DOHH2 (cell line): Measurements from ENCODE around the gene PTTG1.

Source experiments
- H3F3A ChIP-seq: fragments of 200-600 bp; sonication (generic), shearing (Covaris generic); 2 replicates; pipeline ENCODE4 v1.6.0; 2016; ENCODE audit warnings: antibody characterized with exemption, mild to moderate bottlenecking; ENCODE audit not compliant: control insufficient read depth, insufficient read depth
- H3K27ac ChIP-seq: fragments of 200-600 bp; sonication (generic); 2 replicates; pipeline ENCODE4 v1.5.1; 2014; ENCODE audit warnings: low read depth, mild to moderate bottlenecking, low read length, moderate library complexity
- H3K27me3 ChIP-seq: fragments of 200-600 bp; sonication (generic); 2 replicates; pipeline ENCODE4 v1.6.1; 2014; ENCODE audit warnings: mild to moderate bottlenecking, low read length, mixed read lengths; ENCODE audit not compliant: control insufficient read depth
- H3K36me3 ChIP-seq: fragments of 200-600 bp; sonication (generic); 2 replicates; pipeline ENCODE4 v1.6.1; 2014; ENCODE audit warnings: mild to moderate bottlenecking, low read length, moderate library complexity, mixed read lengths; ENCODE audit not compliant: control insufficient read depth
- H3K4me1 ChIP-seq: fragments of 200-600 bp; sonication (generic); 2 replicates; pipeline ENCODE4 v1.6.1; 2014; ENCODE audit warnings: mild to moderate bottlenecking, low read length, mixed read lengths; ENCODE audit not compliant: control insufficient read depth
- H3K4me2 ChIP-seq: fragments of 200-600 bp; sonication (generic); 2 replicates; pipeline ENCODE4 v1.6.0; 2014; ENCODE audit warnings: mild to moderate bottlenecking, low read length, moderate library complexity
- H3K4me3 ChIP-seq: fragments of 200-600 bp; sonication (generic); 2 replicates; pipeline ENCODE4 v1.5.1; 2014; ENCODE audit warnings: mild to moderate bottlenecking, low read length, mixed read lengths
- H3K79me2 ChIP-seq: fragments of 200-600 bp; sonication (generic); 2 replicates; pipeline ENCODE4 v1.6.1; 2014; ENCODE audit warnings: mild to moderate bottlenecking, low read length, mixed read lengths; ENCODE audit not compliant: control insufficient read depth
- H3K9me2 ChIP-seq: fragments of 200-600 bp; sonication (generic); replicated peaks from 2 replicates; pipeline ENCODE4 v1.6.1; 2014; ENCODE audit warnings: mild to moderate bottlenecking, low read length, mixed read lengths; ENCODE audit not compliant: control insufficient read depth
- H3K9me3 ChIP-seq: fragments of 200-600 bp; sonication (generic); 2 replicates; pipeline ENCODE4 v1.6.1; 2014; ENCODE audit warnings: antibody characterized with exemption, low read length, mixed read lengths; ENCODE audit not compliant: control insufficient read depth, insufficient read depth
- H4K20me1 ChIP-seq: fragments of 200-600 bp; sonication (generic); 2 replicates; pipeline ENCODE4 v1.6.0; 2014; ENCODE audit warnings: low read depth, mild to moderate bottlenecking, antibody characterized with exemption, low read length, moderate library complexity; ENCODE audit not compliant: control insufficient read depth, insufficient read depth
- EZH2phosphoT487 ChIP-seq: fragments of 200-600 bp; sonication (generic); IDR thresholded peaks from 2 replicates; pipeline ENCODE4 v1.6.1; 2017; ENCODE audit warnings: borderline replicate concordance, mild to moderate bottlenecking, antibody characterized with exemption, low read length, moderate library complexity, mixed read lengths
- TF ChIP-seq, protein P1 (sequence below): fragments of 200-600 bp; sonication (generic); IDR thresholded peaks from one replicate; pipeline ENCODE4 v1.5.1; 2014; ENCODE audit warnings: antibody characterized with exemption, mild to moderate bottlenecking, low read depth, low read length; ENCODE audit not compliant: poor library complexity, severe bottlenecking

PTTG1 gene

DNA sequence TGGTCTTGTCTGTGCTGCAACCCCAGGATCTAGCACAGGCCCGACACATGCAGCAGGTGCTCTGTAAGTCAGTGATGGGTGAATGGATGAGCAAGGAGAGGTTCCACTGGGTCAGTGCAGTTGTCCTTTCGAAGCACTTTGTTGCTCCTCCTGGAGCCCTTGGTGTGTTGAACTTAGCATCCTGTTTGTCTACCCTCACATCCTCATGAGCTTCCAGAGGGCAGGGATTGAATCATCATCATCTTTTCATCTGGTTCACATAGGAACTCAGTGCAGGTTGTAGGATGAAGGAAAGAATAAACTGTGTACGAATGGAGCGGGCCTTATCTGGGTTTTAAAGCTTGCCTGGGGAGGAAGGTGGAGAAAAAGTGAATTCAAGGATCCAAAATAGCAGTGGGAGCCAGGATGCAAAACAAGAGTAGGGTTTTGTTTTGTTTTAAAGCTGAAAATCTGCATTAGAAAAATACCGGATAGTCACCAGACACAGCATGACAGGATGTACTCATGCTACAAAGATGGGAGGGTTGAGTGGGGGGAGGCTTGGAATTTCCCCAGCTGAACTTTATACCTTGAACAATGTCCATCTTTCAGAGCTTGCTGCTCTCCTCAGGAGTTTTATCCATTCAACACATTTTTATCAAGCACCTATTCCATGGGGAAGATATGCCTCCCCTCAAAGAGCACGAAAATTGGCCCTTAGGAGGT is 55.8 kb downstream of the PTTG1 start:
- H3K79me2 ChIP-seq = peaks cover 98% of the 10 kb centered on the region
- peaks cover 8% of the 10 kb centered on the region for H4K20me1 ChIP-seq

DNA sequence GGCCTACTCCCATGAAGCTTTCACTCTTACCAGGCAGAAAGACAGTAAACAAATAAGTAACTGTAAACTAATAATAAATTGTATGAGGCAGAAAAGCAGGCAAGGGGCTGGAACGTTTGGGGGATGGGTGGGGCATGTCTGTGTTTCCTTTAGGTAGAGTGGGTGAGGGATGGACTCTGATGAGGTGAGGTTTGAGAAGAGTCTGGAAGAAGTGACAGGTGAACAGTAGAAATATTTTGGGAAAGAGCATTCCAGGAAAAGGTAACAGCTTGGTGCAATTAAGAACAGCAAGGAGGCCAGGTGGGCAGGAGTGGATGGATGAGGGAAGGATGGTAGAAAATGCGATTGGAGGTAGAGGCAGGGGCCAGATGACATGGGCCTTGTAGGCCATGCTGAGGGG is 56.5 kb downstream of the PTTG1 start:
- Histone ChIP-seq H3K9me2 (no peaks in the 10 kb centered on the region), H3K4me1 (peaks cover 20% of the 10 kb centered on the region), H3F3A (no peaks in the 10 kb centered on the region), H3K4me2 (no peak overlapping the region), H3K4me3 (no peak overlapping the region), H3K27ac (no peak overlapping the region), H3K79me2 (peaks cover 98% of the 10 kb centered on the region), H3K27me3 (no peaks in the 10 kb centered on the region), H3K9me3 (no peaks in the 10 kb centered on the region), H4K20me1 (peaks cover 8% of the 10 kb centered on the region), H3K36me3 (peaks cover 84% of the 10 kb centered on the region)
- TF ChIP-seq EZH2phosphoT487 = no peak
- TF ChIP-seq, protein P1, sequence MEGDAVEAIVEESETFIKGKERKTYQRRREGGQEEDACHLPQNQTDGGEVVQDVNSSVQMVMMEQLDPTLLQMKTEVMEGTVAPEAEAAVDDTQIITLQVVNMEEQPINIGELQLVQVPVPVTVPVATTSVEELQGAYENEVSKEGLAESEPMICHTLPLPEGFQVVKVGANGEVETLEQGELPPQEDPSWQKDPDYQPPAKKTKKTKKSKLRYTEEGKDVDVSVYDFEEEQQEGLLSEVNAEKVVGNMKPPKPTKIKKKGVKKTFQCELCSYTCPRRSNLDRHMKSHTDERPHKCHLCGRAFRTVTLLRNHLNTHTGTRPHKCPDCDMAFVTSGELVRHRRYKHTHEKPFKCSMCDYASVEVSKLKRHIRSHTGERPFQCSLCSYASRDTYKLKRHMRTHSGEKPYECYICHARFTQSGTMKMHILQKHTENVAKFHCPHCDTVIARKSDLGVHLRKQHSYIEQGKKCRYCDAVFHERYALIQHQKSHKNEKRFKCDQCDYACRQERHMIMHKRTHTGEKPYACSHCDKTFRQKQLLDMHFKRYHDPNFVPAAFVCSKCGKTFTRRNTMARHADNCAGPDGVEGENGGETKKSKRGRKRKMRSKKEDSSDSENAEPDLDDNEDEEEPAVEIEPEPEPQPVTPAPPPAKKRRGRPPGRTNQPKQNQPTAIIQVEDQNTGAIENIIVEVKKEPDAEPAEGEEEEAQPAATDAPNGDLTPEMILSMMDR = no peak

More for the DNA sequence above, 55.8 kb downstream of the PTTG1 start:
- Histone ChIP-seq H3F3A (no peaks in the 10 kb centered on the region), H3K27ac (no peak overlapping the region), H3K36me3 (peaks cover 82% of the 10 kb centered on the region), H3K4me1 (peaks cover 27% of the 10 kb centered on the region), H3K9me3 (no peaks in the 10 kb centered on the region), H3K27me3 (no peaks in the 10 kb centered on the region), H3K9me2 (no peaks in the 10 kb centered on the region), H3K4me2 (no peak overlapping the region; the same call in 1 of the 2 replicates), H3K4me3 (no peak overlapping the region)
- TF ChIP-seq, protein P1 = no peak
- no peak for TF ChIP-seq EZH2phosphoT487
